Raji (cell line): ENCODE measurements around the gene CFAP74.

Experiments used
- POLR2A ChIP-seq: IDR thresholded peaks from 2 replicates; pipeline ENCODE4 v1.6.1; 2011; ENCODE audit warnings: low read depth, low read length, control low read depth; ENCODE audit not compliant: insufficient read depth

Gene CFAP74

DNA sequence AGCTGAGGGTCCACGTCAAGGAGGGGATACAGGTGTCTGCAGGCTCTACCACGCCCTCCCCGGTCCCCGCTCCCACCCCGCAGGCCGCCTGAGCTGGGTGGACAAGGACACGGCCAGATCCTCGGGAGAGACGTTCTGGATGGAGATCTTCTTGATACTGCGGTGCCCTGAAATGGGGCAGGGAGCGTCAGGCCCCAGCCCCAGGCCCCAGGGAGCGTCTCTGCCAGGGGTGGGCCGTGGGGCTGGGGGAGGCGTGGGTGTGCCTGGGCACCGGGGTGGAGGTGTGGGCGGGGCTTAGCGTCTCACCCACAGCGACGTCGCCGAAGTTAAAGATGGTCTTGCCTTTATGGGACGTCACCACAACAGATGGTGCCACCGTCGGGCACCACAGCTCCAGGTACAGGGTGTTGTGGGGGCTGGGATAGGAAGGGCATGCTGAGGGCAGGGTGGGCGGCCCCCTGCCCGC, 77.2 kb downstream of the CFAP74 start:
- no peak for TF ChIP-seq POLR2A

- TF ChIP-seq POLR2A, result no peak
Observed at GRCh38 chr1:1925437-1926345, 77.9 kb downstream of the CFAP74 start.

DNA sequence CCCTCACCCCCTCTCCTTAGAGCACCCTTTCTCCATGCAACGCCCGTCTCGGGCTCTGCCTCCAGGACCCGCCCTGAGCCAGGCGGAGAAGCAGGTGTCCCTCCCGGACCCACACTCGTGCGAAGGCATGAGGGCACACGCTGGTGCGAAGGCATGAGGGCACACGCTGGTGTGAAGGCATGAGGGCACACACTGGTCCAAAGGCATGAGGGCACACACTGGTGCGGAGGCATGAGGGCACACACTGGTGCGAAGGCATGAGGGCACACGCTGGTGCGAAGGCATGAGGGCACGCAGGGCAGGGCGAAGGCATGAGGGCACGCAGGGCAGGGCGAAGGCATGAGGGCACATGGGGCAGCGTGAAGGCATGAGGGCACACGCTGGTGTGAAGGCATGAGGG, 78.7 kb downstream of the CFAP74 start:
- no peak for TF ChIP-seq POLR2A

DNA sequence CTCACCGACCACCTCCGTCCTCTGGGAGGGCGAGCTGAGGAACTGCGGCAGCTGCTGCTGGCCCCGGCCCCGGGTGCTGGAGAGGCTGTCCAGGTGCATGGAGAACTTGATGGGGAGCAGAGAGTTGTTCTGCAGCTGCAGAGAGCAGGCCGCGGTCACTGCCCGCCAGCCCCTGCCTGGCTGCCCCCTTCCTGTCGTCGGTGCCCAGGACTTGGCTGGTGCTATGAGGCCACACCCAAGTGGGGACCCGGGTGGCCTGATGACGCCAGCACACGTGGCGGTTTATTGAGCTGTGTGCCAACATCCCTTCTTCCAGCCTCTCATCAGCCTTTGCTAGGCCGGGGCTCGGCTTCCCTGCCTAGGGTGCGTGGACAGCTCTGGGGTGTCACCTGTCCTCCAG, 79.2 kb downstream of the CFAP74 start:
- no peak for TF ChIP-seq POLR2A

GRCh38 chr1:1922956-1923833, 80.4 kb downstream of the CFAP74 start:
- TF ChIP-seq POLR2A, result no peak

- TF ChIP-seq POLR2A, result no peak
Observed at GRCh38 chr1:1922702-1922955, 81.0 kb downstream of the CFAP74 start.

- TF ChIP-seq POLR2A, result no peak
Observed at GRCh38 chr1:1921901-1922701, 81.5 kb downstream of the CFAP74 start.

DNA sequence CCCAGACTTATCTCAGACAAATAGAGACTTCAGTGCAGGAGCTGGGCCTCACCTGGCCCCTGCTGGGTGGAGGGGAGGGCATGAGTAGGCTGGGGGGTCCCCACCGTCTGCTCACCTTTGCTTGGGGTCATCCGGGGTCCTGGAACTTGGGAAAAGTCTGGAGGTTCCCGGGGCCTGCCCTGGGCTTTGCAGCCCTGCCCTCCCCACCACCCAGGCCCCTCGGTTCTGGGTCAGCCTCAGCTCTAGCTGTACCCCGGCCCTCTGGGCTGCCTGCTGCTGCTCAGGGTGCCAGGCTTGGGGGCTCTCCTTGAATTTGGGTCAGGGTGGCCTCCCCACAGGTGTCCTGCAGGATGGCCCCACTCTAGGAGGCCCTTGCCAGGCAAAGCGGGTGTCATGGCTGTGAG, 82.1 kb downstream of the CFAP74 start:
- TF ChIP-seq POLR2A, result no peak

- TF ChIP-seq POLR2A, result no peak
Observed at GRCh38 chr1:1920608-1921458, 82.8 kb downstream of the CFAP74 start.

DNA sequence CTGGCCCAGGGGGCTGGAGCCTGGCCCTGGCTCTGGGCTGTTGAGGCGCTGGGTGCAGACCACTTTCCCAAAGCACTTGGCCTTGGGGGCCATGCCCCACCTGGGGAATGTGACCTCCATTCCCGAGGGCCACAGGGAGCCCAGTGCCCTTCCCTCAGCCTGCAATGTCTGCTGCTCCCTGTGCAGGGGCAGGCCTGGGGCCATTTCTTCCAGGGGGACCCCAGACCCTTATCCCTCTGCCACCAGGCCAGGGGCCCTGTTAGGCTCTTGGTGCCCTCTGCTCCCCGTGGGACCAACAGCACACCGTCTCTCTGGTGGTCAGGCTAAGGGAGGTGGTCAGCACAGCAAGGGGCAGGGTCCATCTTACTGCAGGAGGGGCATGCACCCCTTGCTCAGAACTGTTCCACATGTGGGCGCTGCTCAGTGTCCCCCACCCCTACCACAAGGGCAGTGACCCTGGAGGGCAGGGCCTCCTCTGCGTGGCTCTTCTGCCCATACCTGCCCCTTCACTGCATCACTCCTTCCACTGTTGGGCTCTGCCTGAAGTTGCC, 83.5 kb downstream of the CFAP74 start:
- TF ChIP-seq POLR2A, result no peak

- TF ChIP-seq POLR2A, result peak; percentile 87
Observed at GRCh38 chr1:1919304-1920056, 84.1 kb downstream of the CFAP74 start.

DNA sequence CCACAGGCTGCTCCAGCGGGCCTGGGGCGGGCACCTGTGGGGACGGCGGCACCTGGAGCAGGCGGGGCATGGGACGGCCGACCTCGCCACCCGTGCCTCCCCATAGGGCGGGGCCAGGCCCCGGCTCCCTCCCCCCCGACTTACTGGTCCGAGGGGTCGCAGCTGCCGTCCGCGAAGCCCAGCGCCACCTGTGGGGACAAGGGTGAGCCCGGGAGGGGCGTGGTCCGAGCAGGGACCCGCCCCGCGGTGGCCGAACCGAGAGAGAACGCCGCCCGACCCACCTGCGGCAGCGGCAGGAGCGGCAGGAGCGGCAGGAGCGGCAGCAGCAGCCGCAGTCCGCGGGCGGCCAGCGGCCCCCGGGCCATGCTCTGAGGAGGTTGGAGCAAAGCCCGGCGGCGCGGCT, 84.7 kb downstream of the CFAP74 start, which contains the start of gene TMEM52:
Gene TMEM52, minus strand, starts transcription at position 379 of the 403 bp plus-strand sequence. Its CDS starts 14 bp downstream, at position 365.
- TF ChIP-seq POLR2A, result peak; percentile 58; the same call in 1 of the 2 replicates
